ENCODE measurements around the gene UBAP1L.
"Not testable (repeated sequence)": the region's sequence is repeated elsewhere in the genome, so short reads cannot be mapped to it uniquely, and the experiment has no call there.

The UBAP1L gene

GRCh38 chr15:65082303-65082953, 32.6 kb downstream of the UBAP1L start:
- DNase-seq, result peak; percentile 11 to 25

- peak in 1 of 2 donors; percentile 28 for DNase-seq
These were observed 33.2 kb downstream of the UBAP1L start for GRCh38 chr15:65081758-65082157.

GRCh38 chr15:65081270-65081669, 33.7 kb downstream of the UBAP1L start:
- DNase-seq, result no peak

- DNase-seq, result no peak
These were observed 35.4 kb downstream of the UBAP1L start for GRCh38 chr15:65079580-65079979.

- peak; percentile 50 to 71 for DNase-seq
These were observed 37.0 kb downstream of the UBAP1L start for GRCh38 chr15:65077981-65078352.

GRCh38 chr15:65077291-65077980, 37.6 kb downstream of the UBAP1L start:
- no peak for DNase-seq

- no peak for DNase-seq
These were observed 38.3 kb downstream of the UBAP1L start, which contains the start of gene KBTBD13 for GRCh38 chr15:65076486-65077290. Gene KBTBD13, plus strand, starts transcription at chr15:65076746. Its CDS starts 70 bp downstream, at chr15:65076816.

- not testable (repeated sequence) for DNase-seq
These were observed 39.2 kb downstream of the UBAP1L start for GRCh38 chr15:65075607-65076395.

GRCh38 chr15:65074946-65075345, 40.1 kb downstream of the UBAP1L start:
- not testable (repeated sequence) for DNase-seq

GRCh38 chr15:65072617-65073016, 42.4 kb downstream of the UBAP1L start:
- DNase-seq, result no peak

- DNase-seq, result no peak
These were observed 43.0 kb downstream of the UBAP1L start for GRCh38 chr15:65072027-65072426.

GRCh38 chr15:65071381-65071811, 43.6 kb downstream of the UBAP1L start:
- DNase-seq, result no peak

GRCh38 chr15:65069779-65070546, 45.0 kb downstream of the UBAP1L start:
- DNase-seq, result no peak

GRCh38 chr15:65069179-65069578, 45.8 kb downstream of the UBAP1L start:
- DNase-seq, result no peak

- DNase-seq, result no peak
These were observed 46.6 kb downstream of the UBAP1L start for GRCh38 chr15:65068403-65068788.

- no peak for DNase-seq
These were observed 47.2 kb downstream of the UBAP1L start, which contains the start of gene RASL12 for GRCh38 chr15:65067645-65068402. Gene RASL12, minus strand, starts transcription at chr15:65067991. Its CDS starts 156 bp downstream, at chr15:65067835.

GRCh38 chr15:65067317-65067644, 47.7 kb downstream of the UBAP1L start:
- DNase-seq, result no peak

GRCh38 chr15:65066635-65067316, 48.2 kb downstream of the UBAP1L start:
- no peak for DNase-seq

- DNase-seq, result no peak
These were observed 48.9 kb downstream of the UBAP1L start for GRCh38 chr15:65066001-65066634.

- no peak for DNase-seq
These were observed 52.3 kb downstream of the UBAP1L start for GRCh38 chr15:65062726-65063125.

All from stimulated activated CD4-positive, alpha-beta T cell treated with anti-CD3 and anti-CD28 coated beads, Interleukin-2, amount 100 ng/mL, for 24 hours (primary cell).